ENCODE measurements around the gene GHR. TPM values are rescaled to one million over a fixed set of nuclear protein-coding genes. Genes with fewer than 3 reads are reported as not detected.

GHR gene
- total RNA-seq, 4 donors from 2014 or later, result 0.40 to 11.6 (median 7.6) TPM

GRCh38 chr5:42461033-42461432 lies 37.8 kb downstream of the GHR start:
- Histone ChIP-seq H3K4me3 (no peak overlapping the region), H3K9me3 (no peaks in the 10 kb centered on the region), H3K27ac (no peak overlapping the region), H3K4me1 (peaks cover 0 to 3% (median 0%) of the 10 kb centered on the region in 4 donors), H3K27me3 (no peaks in the 10 kb centered on the region), H3K36me3 (no peaks in the 10 kb centered on the region)
- TF ChIP-seq POLR2AphosphoS5 (IDR thresholded peaks at IDR 0.05) (no peak), EP300 (IDR thresholded peaks at IDR 0.05; ENCODE audit: low read depth) (no peak), POLR2A (IDR thresholded peaks at IDR 0.05) (no peak)
- TF ChIP-seq, protein P1, sequence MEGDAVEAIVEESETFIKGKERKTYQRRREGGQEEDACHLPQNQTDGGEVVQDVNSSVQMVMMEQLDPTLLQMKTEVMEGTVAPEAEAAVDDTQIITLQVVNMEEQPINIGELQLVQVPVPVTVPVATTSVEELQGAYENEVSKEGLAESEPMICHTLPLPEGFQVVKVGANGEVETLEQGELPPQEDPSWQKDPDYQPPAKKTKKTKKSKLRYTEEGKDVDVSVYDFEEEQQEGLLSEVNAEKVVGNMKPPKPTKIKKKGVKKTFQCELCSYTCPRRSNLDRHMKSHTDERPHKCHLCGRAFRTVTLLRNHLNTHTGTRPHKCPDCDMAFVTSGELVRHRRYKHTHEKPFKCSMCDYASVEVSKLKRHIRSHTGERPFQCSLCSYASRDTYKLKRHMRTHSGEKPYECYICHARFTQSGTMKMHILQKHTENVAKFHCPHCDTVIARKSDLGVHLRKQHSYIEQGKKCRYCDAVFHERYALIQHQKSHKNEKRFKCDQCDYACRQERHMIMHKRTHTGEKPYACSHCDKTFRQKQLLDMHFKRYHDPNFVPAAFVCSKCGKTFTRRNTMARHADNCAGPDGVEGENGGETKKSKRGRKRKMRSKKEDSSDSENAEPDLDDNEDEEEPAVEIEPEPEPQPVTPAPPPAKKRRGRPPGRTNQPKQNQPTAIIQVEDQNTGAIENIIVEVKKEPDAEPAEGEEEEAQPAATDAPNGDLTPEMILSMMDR (IDR thresholded peaks at IDR 0.05), result no peak
- in situ Hi-C loops (cut with MboI; ENCODE audit: low pct_ligation_motif_present in 1 of 4, low pct_unique_long_range_greater_than_20kb in 1 of 4, low sequenced_read_pairs in 3 of 4), result no loop called here
- intact Hi-C loops (cut with DNase I; ENCODE audit: low total_unique reads), result no loop called here
- no peak for DNase-seq
- 65 to 75% methylated on average over 1 of the region's 1 CpG for WGBS, 2 donors (ENCODE audit: low coverage in 1 of 2)

- 82 to 91% methylated on average over 1 of the region's 1 CpG for WGBS, 2 donors (ENCODE audit: low coverage in 1 of 2)
These were observed 38.3 kb downstream of the GHR start for GRCh38 chr5:42461507-42461906.

GRCh38 chr5:42462083-42462482 lies 38.8 kb downstream of the GHR start:
- peaks cover 0 to 3% (median 0%) of the 10 kb centered on the region in 4 donors for H3K4me1 ChIP-seq
- TF ChIP-seq POLR2AphosphoS5 (IDR thresholded peaks at IDR 0.05), result no peak
- no peak for TF ChIP-seq POLR2A (IDR thresholded peaks at IDR 0.05)
- TF ChIP-seq EP300 (IDR thresholded peaks at IDR 0.05; ENCODE audit: low read depth), result no peak
- TF ChIP-seq, protein P1 (IDR thresholded peaks at IDR 0.05), result no peak
- no peaks in the 10 kb centered on the region for H3K9me3 ChIP-seq
- H3K27ac ChIP-seq, result no peak overlapping the region
- in situ Hi-C loops (cut with MboI; ENCODE audit: low pct_ligation_motif_present in 1 of 4, low pct_unique_long_range_greater_than_20kb in 1 of 4, low sequenced_read_pairs in 3 of 4) (no loop called here), intact Hi-C loops (cut with DNase I; ENCODE audit: low total_unique reads) (no loop called here)
- no peak for DNase-seq
- H3K27me3 ChIP-seq, result no peaks in the 10 kb centered on the region
- H3K4me3 ChIP-seq, result no peak overlapping the region
- H3K36me3 ChIP-seq, result no peaks in the 10 kb centered on the region
- WGBS, 2 donors (ENCODE audit: low coverage in 1 of 2), result 95 to 100% methylated on average over 2 of the region's 2 CpGs

More at GRCh38 chr5:42461507-42461906, 38.3 kb downstream of the GHR start:
- in situ Hi-C loops (cut with MboI; ENCODE audit: low pct_ligation_motif_present in 1 of 4, low pct_unique_long_range_greater_than_20kb in 1 of 4, low sequenced_read_pairs in 3 of 4) (no loop called here), intact Hi-C loops (cut with DNase I; ENCODE audit: low total_unique reads) (no loop called here)
- peaks cover 0 to 3% (median 0%) of the 10 kb centered on the region in 4 donors for H3K4me1 ChIP-seq
- H3K9me3 ChIP-seq, result no peaks in the 10 kb centered on the region
- no peak overlapping the region for H3K4me3 ChIP-seq
- H3K27ac ChIP-seq, result no peak overlapping the region
- TF ChIP-seq, protein P1 (IDR thresholded peaks at IDR 0.05), result no peak
- TF ChIP-seq EP300 (IDR thresholded peaks at IDR 0.05; ENCODE audit: low read depth) (no peak), POLR2A (IDR thresholded peaks at IDR 0.05) (no peak), POLR2AphosphoS5 (IDR thresholded peaks at IDR 0.05) (no peak)
- DNase-seq, result no peak
- H3K36me3 ChIP-seq, result no peaks in the 10 kb centered on the region
- H3K27me3 ChIP-seq, result no peaks in the 10 kb centered on the region

DNA sequence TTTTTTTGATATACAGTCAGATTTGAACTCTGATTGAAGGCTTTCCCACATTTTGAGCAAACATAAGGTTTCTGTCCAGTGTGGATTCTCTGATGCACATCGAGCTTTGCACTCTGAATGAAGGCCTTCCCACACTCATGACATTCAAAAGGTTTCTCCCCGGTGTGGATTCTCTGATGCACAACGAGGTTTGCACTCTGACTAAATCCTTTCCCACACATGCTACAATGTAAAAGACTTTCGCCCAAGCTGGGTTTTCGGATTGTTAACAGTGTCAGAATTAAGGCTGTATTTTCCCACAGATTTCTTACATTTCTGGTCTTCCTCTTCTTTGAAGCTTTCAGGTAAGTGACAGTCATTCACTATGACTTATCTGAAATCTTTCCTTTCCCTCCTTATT lies 44.3 kb downstream of the GHR start:
- Histone ChIP-seq H3K27me3 (no peaks in the 10 kb centered on the region), H3K36me3 (no peaks in the 10 kb centered on the region), H3K4me1 (no peaks in the 10 kb centered on the region), H3K27ac (no peak overlapping the region), H3K4me3 (no peak overlapping the region), H3K9me3 (no peaks in the 10 kb centered on the region)
- DNase-seq, result no peak
- intact Hi-C loops (cut with DNase I; ENCODE audit: low total_unique reads), result no loop called here
- WGBS, 2 donors (ENCODE audit: low coverage in 1 of 2), result 86 to 92% methylated on average over 5 of the region's 5 CpGs
- TF ChIP-seq POLR2AphosphoS5 (IDR thresholded peaks at IDR 0.05) (no peak), EP300 (IDR thresholded peaks at IDR 0.05; ENCODE audit: low read depth) (no peak), POLR2A (IDR thresholded peaks at IDR 0.05) (no peak)
- TF ChIP-seq, protein P1 (IDR thresholded peaks at IDR 0.05), result no peak
- in situ Hi-C loops (cut with MboI; ENCODE audit: low pct_ligation_motif_present in 1 of 4, low pct_unique_long_range_greater_than_20kb in 1 of 4, low sequenced_read_pairs in 3 of 4), result no loop called here
